ENCODE measurements around the gene MCTP1. TPM values are rescaled to one million over a fixed set of nuclear protein-coding genes. Genes with fewer than 3 reads are reported as not detected.

MCTP1 gene
- polyA plus RNA-seq, 1 donor from 2014 or later, result 1.9 TPM

GRCh38 chr5:95241635-95242034, 43.3 kb downstream of the MCTP1 start:
- TF ChIP-seq MXI1 (conservative IDR thresholded peaks at IDR 0.05; ENCODE audit: poor library complexity, severe bottlenecking) (no peak), RAD21 (conservative IDR thresholded peaks at IDR 0.05) (no peak), EP300 (conservative IDR thresholded peaks at IDR 0.05; ENCODE audit: poor library complexity, severe bottlenecking) (no peak), EZH2 (IDR thresholded peaks at IDR 0.05; ENCODE audit: borderline replicate concordance, insufficient read depth, low read length, poor library complexity, severe bottlenecking) (no peak), CTCF (IDR thresholded peaks at IDR 0.05; ENCODE audit: poor library complexity, severe bottlenecking) (no peak), TAF1 (IDR thresholded peaks at IDR 0.05; ENCODE audit: low read depth) (no peak), REST (IDR thresholded peaks at IDR 0.05; ENCODE audit: borderline replicate concordance) (no peak), POLR2AphosphoS5 (IDR thresholded peaks at IDR 0.05) (no peak), SMC3 (conservative IDR thresholded peaks at IDR 0.05; ENCODE audit: poor library complexity) (no peak)
- no peaks in the 10 kb centered on the region for H4K20me1 ChIP-seq (ENCODE audit: insufficient read depth)
- no peaks in the 10 kb centered on the region for H3K9me2 ChIP-seq (ENCODE audit: insufficient read depth, low read length)
- no peak overlapping the region for H3K9ac ChIP-seq (ENCODE audit: low read length)
- no peak overlapping the region for H3K4me3 ChIP-seq (ENCODE audit: low read length)
- no peaks in the 10 kb centered on the region for H3K36me3 ChIP-seq (ENCODE audit: insufficient read depth, low read length)
- no peak overlapping the region for H3K4me2 ChIP-seq (ENCODE audit: low read length)
- H3F3A ChIP-seq (ENCODE audit: insufficient read depth, low read length, poor library complexity, severe bottlenecking), result no peaks in the 10 kb centered on the region
- H3K9me3 ChIP-seq (ENCODE audit: low read length), result no peaks in the 10 kb centered on the region
- H3K79me2 ChIP-seq (replicated peaks; ENCODE audit: insufficient read depth, low read length), result no peaks in the 10 kb centered on the region
- H3K27me3 ChIP-seq (ENCODE audit: insufficient read depth, low read depth, low read length), result no peaks in the 10 kb centered on the region
- no peak overlapping the region for H2AFZ ChIP-seq (ENCODE audit: low read depth, low read length)
- H3K27ac ChIP-seq (ENCODE audit: low read length), result no peak overlapping the region

GRCh38 chr5:95241161-95241560, 43.7 kb downstream of the MCTP1 start:
- Histone ChIP-seq H3K27ac (ENCODE audit: low read length) (no peak overlapping the region), H3K9me3 (ENCODE audit: low read length) (no peaks in the 10 kb centered on the region), H3K36me3 (ENCODE audit: insufficient read depth, low read length) (no peaks in the 10 kb centered on the region), H3K4me3 (ENCODE audit: low read length) (no peak overlapping the region), H2AFZ (ENCODE audit: low read depth, low read length) (no peak overlapping the region), H3K27me3 (ENCODE audit: insufficient read depth, low read depth, low read length) (no peaks in the 10 kb centered on the region), H4K20me1 (ENCODE audit: insufficient read depth) (no peaks in the 10 kb centered on the region), H3F3A (ENCODE audit: insufficient read depth, low read length, poor library complexity, severe bottlenecking) (no peaks in the 10 kb centered on the region), H3K79me2 (replicated peaks; ENCODE audit: insufficient read depth, low read length) (no peaks in the 10 kb centered on the region), H3K4me2 (ENCODE audit: low read length) (no peak overlapping the region), H3K9me2 (ENCODE audit: insufficient read depth, low read length) (no peaks in the 10 kb centered on the region), H3K9ac (ENCODE audit: low read length) (no peak overlapping the region)
- TF ChIP-seq POLR2AphosphoS5 (IDR thresholded peaks at IDR 0.05), result no peak
- TF ChIP-seq SMC3 (conservative IDR thresholded peaks at IDR 0.05; ENCODE audit: poor library complexity), result no peak
- no peak for TF ChIP-seq TAF1 (IDR thresholded peaks at IDR 0.05; ENCODE audit: low read depth)
- no peak for TF ChIP-seq CTCF (IDR thresholded peaks at IDR 0.05; ENCODE audit: poor library complexity, severe bottlenecking)
- no peak for TF ChIP-seq REST (IDR thresholded peaks at IDR 0.05; ENCODE audit: borderline replicate concordance)
- TF ChIP-seq EP300 (conservative IDR thresholded peaks at IDR 0.05; ENCODE audit: poor library complexity, severe bottlenecking), result no peak
- no peak for TF ChIP-seq EZH2 (IDR thresholded peaks at IDR 0.05; ENCODE audit: borderline replicate concordance, insufficient read depth, low read length, poor library complexity, severe bottlenecking)
- no peak for TF ChIP-seq RAD21 (conservative IDR thresholded peaks at IDR 0.05)
- TF ChIP-seq MXI1 (conservative IDR thresholded peaks at IDR 0.05; ENCODE audit: poor library complexity, severe bottlenecking), result no peak

Measured in neural cell (in vitro differentiated cells).